Mesothelial cell of epicardium (in vitro differentiated cells): ENCODE data around the gene LAMA3. TPM values are rescaled to one million over a fixed set of nuclear protein-coding genes. Genes with fewer than 3 reads are reported as not detected.

Experiments used
- DNase-seq, 2 experiments: peaks; one replicate each; pipeline ENCODE4 v3.0.0; 2021; ENCODE audit warnings: low spot score in 2 of 2; ENCODE audit not compliant: unreplicated experiment in 2 of 2
- H3K27ac Mint-ChIP-seq: 2 replicates; pipeline ENCODE4 v1.8.0; 2021; ENCODE audit warnings: mixed read lengths
- H3K27me3 Mint-ChIP-seq: 2 replicates; pipeline ENCODE4 v1.8.0; 2021; ENCODE audit warnings: low read depth, mixed read lengths
- H3K36me3 Mint-ChIP-seq: 2 replicates; pipeline ENCODE4 v1.8.0; 2021; ENCODE audit warnings: mixed read lengths
- H3K4me1 Mint-ChIP-seq: 2 replicates; pipeline ENCODE4 v1.8.0; 2021; ENCODE audit warnings: mixed read lengths
- H3K4me3 Mint-ChIP-seq: 2 replicates; pipeline ENCODE4 v1.8.0; 2021; ENCODE audit warnings: mild to moderate bottlenecking, moderate library complexity, mixed read lengths
- H3K9me3 Mint-ChIP-seq: 2 replicates; pipeline ENCODE4 v1.8.0; 2021; ENCODE audit warnings: mixed read lengths
- CTCF ChIP-seq: fragments of 200-600 bp; sonication (generic); IDR thresholded peaks from one replicate; pipeline ENCODE4 v1.5.0; 2021; ENCODE audit warnings: antibody characterized with exemption; ENCODE audit not compliant: unreplicated experiment
- total RNA-seq: library from RNA; stranded (reverse); gene quantifications from 3 replicates; pipeline ENCODE4 v1.2.1, GENCODE V29; 2021

Gene LAMA3
- total RNA-seq, 1 donor from 2014 or later, result 6.7 TPM

DNA sequence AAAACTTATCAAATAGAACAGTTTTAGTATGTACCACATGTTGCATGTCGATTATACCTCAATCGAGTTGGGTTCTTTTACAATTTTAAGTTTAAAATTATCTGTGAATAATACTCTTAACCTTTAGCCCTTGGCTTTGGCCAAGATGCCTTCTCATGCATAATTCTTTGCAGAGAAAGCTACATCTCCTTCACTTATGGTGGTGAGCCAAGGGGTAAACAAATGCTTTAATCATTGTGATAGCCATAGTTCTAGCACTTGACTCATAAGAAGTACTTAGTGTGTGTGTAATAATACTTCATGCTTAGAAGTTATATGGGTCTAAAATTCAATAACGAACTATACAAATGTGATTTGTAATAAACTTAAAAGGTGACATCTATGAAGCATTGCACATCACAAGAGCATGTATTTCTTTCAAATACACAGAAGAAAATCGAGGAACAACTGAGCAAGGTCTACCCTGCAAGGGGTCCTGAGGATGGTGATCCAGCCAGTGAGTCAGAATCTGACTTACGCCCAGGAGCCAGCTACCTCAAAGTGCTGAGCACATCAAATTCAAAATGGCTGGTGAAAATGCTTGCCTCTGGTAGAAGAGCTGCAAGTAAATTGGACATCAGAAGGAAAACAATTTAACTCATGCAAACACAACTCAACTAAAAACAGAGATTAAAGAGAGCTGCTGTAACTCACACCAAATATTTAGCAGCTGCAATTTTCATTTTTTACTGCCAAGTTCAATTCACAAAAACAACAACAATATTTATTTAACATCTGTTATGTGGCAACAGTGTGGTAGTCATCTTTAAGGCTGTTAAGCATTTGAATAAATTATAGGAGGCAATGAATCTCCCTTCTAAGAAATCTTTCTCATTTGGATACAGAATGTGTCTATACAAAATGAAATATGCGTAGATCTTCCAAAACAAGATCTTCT, 301.5 kb downstream of the LAMA3 start:
- Mint-ChIP-seq H3K27ac (no peak overlapping the region), H3K9me3 (peaks cover 10% of the 10 kb centered on the region), H3K27me3 (peaks cover 16% of the 10 kb centered on the region), H3K4me3 (no peak overlapping the region), H3K36me3 (no peaks in the 10 kb centered on the region), H3K4me1 (peaks cover 10% of the 10 kb centered on the region)
- no peak for TF ChIP-seq CTCF
- no peak for DNase-seq

- Mint-ChIP-seq H3K4me1 (peaks cover 10% of the 10 kb centered on the region), H3K36me3 (no peaks in the 10 kb centered on the region), H3K9me3 (peaks cover 4% of the 10 kb centered on the region), H3K4me3 (no peak overlapping the region), H3K27ac (no peak overlapping the region), H3K27me3 (peaks cover 16% of the 10 kb centered on the region)
- no peak for DNase-seq
- TF ChIP-seq CTCF, result no peak
These were observed 303.1 kb downstream of the LAMA3 start for GRCh38 chr18:23992089-23992940.

GRCh38 chr18:23992941-23993280, 303.7 kb downstream of the LAMA3 start:
- peaks cover 16% of the 10 kb centered on the region for H3K27me3 Mint-ChIP-seq
- no peaks in the 10 kb centered on the region for H3K36me3 Mint-ChIP-seq
- H3K9me3 Mint-ChIP-seq, result peaks cover 4% of the 10 kb centered on the region
- DNase-seq, result no peak
- no peak overlapping the region for H3K27ac Mint-ChIP-seq
- no peak for TF ChIP-seq CTCF
- peaks cover 10% of the 10 kb centered on the region for H3K4me1 Mint-ChIP-seq
- H3K4me3 Mint-ChIP-seq, result no peak overlapping the region

GRCh38 chr18:23994361-23994902, 305.2 kb downstream of the LAMA3 start:
- TF ChIP-seq CTCF, result no peak
- no peaks in the 10 kb centered on the region for H3K36me3 Mint-ChIP-seq
- H3K4me1 Mint-ChIP-seq, result peaks cover 13% of the 10 kb centered on the region
- H3K27ac Mint-ChIP-seq, result no peak overlapping the region
- peaks cover 8% of the 10 kb centered on the region for H3K27me3 Mint-ChIP-seq
- H3K9me3 Mint-ChIP-seq, result peaks cover 4% of the 10 kb centered on the region
- H3K4me3 Mint-ChIP-seq, result no peak overlapping the region
- DNase-seq, result no peak

- Mint-ChIP-seq H3K4me1 (peaks cover 13% of the 10 kb centered on the region), H3K27me3 (peaks cover 2% of the 10 kb centered on the region), H3K36me3 (no peaks in the 10 kb centered on the region), H3K4me3 (no peak overlapping the region), H3K27ac (no peak overlapping the region), H3K9me3 (peaks cover 4% of the 10 kb centered on the region)
- no peak for TF ChIP-seq CTCF
- DNase-seq, result no peak
These were observed 305.9 kb downstream of the LAMA3 start for GRCh38 chr18:23995180-23995579.
